NCI-H510A (cell line): ENCODE measurements around the gene VAV3.

ENCODE experiments used
- DNase-seq: peaks from one replicate; lab custom pipeline; 2025; lab: John Stamatoyannopoulos, UW

Gene VAV3

DNA sequence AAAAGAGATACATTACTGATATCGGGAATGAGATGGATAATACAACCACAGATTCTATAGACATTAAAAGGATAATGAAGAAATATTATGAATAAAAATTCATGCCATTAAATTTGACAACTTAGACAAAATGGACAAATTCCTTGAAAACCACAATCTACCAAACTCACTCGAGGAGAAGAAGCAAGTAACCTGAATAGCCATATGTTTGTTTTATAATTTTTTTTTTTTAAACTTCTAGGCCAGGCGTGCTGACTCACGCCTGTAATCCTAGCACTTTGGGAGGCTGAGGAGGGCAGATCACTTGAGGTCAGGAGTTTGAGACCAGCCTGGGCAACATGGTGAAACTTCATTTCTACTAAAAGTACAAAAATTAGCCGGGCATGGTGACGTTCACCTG is 327.9 kb downstream of the VAV3 start:
- no peak for DNase-seq

DNA sequence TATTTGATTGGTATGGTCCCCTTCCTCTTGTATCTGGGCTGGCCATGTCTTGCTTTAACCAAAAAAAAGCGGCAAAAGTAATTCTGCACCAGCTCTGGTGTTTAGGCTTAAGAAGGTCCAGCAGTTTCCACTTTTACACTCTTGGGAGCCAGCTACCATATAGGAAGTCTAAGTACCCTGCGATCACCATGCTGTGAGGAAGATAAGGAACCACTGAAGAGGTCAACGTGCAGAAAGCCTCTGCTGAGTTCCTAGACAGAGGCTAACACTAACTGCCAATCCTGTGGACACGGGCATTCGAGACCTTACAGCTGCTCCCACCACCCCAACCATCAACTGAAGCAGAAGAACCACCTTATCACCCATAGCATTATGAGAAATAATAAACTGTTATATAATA is 331.4 kb downstream of the VAV3 start:
- DNase-seq: no peak

GRCh38 chr1:107626073-107626796 is 338.7 kb downstream of the VAV3 start:
- DNase-seq: no peak

DNA sequence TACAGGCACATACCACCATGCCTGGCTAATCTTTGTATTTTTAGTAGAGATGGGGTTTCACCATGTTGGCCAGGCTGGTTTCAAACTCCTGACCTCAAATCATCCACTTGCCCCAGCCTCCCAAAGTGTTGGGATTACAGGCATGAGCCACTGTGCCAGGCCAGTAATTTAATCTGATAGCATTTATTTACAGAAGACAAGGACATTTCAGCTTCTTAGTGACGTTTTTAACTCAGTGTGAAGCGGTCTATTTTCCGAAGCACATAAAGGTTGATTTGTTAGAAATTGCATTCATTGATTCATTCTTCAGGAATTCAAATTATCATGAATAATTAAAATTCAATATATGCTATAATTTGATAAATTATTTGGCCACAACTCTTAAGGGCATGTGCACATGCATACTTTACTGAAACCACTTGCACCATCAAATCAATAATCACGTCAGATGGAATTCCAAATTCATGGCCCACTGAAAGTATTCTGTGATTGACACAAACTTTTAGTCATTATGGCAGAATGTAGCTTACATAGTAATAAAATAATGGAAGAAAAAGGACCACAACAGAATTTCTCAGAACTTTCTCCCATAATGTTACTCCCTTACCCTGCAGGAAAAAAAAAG is 339.5 kb downstream of the VAV3 start:
- DNase-seq: no peak

DNA sequence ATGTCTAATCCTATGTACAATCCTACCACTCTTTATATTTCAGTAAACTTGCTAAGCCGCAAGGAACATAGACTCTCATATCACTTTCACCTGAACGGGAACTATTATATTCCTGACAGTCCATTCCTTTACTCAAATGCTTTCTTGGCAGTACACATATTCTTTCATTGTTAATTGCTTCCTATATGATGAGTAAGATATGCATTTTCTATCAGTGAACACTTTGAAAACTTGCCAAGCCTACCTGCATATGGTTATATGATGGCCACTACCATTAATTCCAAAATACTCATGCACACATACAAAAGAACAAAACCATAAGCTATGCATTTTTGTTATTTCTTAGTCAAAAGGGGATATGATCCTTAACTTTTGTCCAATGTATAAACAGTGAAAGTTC is 341.5 kb downstream of the VAV3 start:
- DNase-seq: no peak

DNA sequence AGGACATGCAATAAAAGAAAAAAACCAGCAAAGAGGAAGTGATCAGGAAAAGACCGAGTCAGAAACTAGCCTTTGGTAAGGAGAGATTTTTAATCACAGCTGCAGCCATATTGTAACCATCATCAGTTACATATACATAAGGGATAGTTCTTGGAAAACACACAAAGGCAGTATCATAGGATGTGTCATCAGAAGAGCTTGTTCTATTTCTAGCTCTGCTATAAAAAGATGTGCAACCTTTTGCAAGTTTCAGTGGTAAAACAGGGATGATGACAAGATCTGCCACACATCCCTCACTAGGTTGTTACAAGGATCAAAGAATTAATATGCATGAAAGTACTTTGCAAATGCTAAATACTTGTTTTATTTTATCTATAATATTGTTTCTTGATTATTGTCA is 342.0 kb downstream of the VAV3 start:
- DNase-seq: no peak

- DNase-seq: no peak
Measured at GRCh38 chr1:107622535-107622934, 342.4 kb downstream of the VAV3 start.

- DNase-seq: no peak
Measured at GRCh38 chr1:107620753-107621152, 344.2 kb downstream of the VAV3 start.

DNA sequence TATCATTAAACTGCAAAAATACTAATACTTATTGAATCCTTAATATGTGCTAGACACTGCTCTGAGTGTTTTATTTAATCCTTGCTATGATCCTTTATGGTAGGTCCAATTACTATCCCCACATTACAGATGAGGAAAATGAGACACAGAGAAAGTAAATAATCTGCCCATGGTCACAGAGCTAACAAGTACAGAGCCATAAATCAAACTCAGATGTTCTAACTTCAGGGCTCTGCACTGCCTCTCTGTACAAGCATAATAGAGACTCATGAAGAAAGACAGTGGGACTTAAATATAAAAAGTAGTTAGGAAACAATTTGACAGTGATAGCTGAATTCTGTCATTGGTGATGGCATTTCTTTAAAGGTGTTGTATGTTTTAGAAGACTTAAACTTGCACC is 346.4 kb downstream of the VAV3 start:
- DNase-seq: no peak

- no peak for DNase-seq
Measured at GRCh38 chr1:107617921-107618320, 347.1 kb downstream of the VAV3 start.

- no peak for DNase-seq
Measured at GRCh38 chr1:107617456-107617855, 347.5 kb downstream of the VAV3 start.

- no peak for DNase-seq
Measured at GRCh38 chr1:107609808-107610207, 355.2 kb downstream of the VAV3 start.

DNA sequence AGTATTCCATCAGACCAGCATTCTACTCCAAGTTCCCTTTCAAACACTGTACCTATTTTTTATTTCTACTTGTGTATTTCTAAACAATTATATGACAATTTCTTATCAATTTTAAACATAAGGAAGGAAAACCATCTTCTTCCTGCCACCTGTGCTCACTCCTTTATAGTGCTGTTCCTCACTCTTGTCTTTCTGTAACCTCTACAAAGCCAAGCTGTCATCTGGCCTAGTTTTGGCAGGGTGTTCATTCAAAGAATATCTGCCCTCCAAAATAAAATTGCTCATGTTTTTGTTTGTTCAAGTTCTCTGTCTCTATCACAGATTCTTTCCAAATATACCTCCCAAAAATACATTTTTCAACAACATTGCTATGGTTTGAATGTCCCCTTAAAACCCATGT is 360.2 kb downstream of the VAV3 start:
- no peak for DNase-seq

DNA sequence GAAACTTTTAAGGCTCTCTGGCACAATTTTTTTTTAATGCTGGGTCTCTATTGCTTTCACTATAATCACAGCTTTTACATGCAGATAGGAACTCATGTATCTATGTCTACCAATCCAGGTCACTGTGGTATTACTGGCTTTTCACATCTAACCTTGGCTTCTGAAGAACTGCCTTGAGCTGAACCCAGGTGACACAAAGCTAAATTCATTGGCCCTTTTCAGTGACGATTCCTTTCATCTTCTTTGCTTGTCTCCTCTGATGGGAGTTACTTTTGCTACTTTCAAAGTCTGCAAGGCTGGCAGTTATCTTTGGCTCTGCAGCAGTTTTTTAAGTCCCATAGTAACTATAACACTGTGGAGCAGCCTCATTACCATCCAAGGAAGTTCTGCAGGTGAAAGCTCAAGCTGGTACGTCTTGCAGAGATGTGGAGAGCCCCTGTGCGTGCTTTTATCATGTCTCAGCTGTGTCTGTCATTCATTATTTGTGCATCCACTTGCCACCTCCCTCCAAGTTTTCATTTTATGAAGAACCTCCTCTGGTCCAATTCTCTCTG is 364.3 kb downstream of the VAV3 start:
- DNase-seq: no peak

DNA sequence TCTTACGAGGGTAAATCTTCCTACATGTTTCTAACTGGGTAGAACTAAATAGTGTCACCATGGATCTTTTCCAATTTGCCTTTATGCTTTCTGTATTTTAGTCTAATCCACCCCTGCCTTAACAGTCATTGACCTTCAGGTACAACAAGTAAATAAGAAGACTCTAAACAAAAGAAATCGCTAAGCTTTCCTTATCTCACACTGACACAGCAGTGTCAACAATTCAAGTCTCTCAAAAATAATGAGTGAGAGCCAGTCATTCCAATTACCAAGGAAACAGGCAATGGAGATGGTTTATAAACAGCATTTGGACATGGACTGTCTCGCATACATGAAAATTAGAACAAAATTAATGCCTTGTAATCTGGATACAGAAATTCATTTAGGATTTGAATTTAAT is 365.8 kb downstream of the VAV3 start:
- no peak for DNase-seq

DNA sequence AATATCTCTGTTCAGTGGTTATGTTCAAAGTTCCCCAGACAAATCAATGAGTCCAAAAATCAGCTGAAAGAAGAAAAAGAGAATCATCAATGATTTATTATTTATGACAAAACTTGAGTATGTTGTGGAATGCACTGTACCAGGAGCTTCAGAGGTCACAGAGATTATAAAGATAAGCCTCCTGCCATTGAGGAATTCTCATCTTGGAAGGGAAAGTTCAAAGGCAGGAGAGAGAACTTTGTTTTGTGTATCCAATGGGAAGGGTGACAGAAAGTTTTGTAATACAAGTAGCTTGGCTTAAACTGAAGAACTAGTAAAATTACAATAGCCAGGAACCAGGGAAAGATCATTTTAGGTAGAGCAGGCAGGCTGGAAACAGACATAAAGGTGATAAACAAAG is 367.7 kb downstream of the VAV3 start:
- no peak for DNase-seq

DNA sequence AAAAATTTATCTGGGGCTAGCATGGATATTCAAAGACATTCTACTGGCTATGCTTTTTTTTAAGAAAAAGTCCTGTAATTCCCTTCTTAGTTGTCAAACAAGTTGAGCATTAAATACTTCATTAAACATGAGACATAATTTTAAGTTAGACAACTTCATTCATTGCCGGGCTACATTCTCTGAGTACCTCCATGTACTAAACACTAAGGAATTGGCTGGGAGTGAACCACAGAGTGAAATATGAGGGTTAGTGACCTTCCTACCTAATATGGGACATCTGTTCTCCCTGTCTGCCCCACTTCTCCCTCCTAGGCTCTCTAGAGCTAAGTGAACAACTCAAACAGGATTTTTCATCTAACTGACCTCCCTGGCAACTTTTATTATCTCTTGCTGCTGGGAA is 370.4 kb downstream of the VAV3 start:
- DNase-seq: no peak

GRCh38 chr1:107593501-107594209 is 371.3 kb downstream of the VAV3 start:
- no peak for DNase-seq

DNA sequence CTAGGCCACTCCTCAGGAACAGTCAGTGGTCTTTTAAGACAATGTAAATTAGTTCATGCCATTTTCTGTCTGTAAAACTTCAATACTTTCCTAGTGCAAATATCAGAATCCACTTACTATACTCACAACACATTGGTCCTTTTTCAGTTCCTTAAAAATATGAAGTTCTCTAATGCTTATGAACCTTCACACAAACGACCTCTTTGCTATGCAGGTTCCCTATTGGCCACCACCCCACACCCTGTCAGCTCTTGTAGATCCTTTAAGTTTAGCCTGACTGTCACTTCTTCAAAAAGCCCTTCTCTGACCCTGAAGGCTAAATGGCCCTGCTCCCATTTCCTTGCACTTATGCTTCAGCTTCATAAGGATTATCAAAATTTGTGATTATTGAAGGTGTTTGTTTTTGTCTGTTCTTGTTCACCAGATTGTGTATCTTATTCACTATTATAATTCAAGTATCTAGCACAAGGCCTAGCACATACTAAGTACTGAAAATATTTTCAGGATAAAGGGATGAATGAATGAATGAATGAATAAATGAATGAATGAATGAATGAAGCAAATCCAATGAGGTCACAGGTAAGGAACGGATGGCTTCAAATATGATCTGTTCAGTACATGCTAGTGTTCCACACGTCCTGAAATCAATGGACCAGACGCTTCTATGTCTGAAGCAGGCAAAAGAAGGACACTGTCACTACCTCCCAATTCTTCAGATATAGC is 373.9 kb downstream of the VAV3 start:
- DNase-seq: no peak

DNA sequence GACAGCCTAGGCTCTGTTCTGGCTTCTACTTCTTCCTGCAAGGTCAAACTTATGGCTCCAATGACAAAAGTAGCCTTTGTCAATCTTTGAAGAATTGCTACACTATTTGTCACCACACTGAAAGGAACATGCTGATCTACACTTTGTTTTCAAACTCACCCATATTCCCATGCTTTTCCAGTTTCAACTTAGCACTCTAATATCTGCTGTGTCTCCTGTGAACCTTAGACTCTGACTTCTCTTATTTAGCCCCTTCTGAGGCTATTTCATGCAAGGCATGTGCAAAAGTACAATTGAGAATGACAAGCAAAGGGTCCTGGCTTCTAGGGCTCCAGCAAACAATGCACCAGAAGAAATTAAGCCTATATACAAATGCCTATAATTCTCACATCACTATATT is 374.9 kb downstream of the VAV3 start:
- DNase-seq: no peak

DNA sequence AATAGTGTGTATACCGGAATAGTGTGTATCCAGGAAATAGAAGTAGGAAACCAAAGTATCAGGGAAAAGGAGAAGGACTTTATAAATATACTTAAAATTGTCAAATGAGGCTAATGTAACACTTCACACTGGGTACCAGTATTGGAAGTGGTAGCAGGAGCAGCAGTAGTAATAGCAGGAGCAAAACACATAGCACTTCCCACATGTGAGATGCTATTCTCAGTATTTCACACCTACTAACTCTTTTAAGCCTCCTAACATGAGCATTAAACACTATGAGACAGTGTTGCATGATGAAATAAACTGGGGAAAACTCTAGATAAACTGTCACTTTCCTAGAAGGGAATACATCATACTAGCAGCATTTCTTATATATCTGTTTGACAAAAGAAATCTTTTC is 376.7 kb downstream of the VAV3 start:
- DNase-seq: no peak

DNA sequence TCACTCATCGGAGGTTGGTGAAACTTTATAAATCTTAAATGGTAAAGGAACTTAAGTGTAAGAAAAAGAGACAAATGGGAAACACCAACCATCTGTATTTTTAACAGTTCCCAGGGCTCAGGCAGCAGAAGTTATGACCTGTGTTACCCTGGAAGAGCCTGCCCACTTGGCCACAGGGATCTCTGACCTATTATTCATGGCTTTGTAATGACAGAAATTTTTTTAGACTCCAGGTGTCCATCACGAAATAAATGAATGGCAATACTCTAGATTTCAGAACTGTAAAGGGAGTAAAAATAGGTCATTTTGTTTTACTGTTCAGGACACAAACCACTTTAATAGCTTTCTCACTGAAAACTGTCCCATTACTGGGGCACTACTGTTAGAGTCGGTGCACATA is 389.8 kb downstream of the VAV3 start:
- no peak for DNase-seq
